GM19438 (cell line): ENCODE data around the gene CCDC102B.
"Not testable (repeated sequence)": the region's sequence is repeated elsewhere in the genome, so short reads cannot be mapped to it uniquely, and the experiment has no call there.

Source experiments
- ATAC-seq: cut with Tn5 transposase; IDR thresholded peaks from one replicate; pipeline ENCODE4 v1.9.1; 2021; ENCODE audit warnings: low read depth; ENCODE audit not compliant: unreplicated experiment

Gene CCDC102B

GRCh38 chr18:68960355-68960754, 162.5 kb downstream of the CCDC102B start:
- ATAC-seq, result no peak

DNA sequence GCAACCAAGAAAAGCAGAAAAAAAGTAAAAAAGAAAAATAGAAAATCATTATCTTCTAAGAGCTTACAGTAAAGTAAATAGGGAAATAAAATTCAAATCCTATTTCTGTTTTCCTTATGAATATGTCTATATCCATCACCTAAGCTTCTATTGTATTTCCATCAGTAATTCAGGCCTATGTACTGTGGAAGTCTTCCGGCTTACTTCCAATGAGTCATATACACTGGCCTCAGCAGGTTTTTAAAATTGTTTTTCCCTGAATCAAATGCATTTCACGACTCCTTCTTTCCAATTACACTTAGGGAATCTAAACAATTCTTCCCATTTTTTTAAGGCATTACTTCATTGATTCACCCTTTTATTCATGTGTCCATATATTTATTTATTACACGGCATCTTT, 164.7 kb downstream of the CCDC102B start:
- ATAC-seq, result no peak

GRCh38 chr18:68965817-68966216, 167.9 kb downstream of the CCDC102B start:
- no peak for ATAC-seq

DNA sequence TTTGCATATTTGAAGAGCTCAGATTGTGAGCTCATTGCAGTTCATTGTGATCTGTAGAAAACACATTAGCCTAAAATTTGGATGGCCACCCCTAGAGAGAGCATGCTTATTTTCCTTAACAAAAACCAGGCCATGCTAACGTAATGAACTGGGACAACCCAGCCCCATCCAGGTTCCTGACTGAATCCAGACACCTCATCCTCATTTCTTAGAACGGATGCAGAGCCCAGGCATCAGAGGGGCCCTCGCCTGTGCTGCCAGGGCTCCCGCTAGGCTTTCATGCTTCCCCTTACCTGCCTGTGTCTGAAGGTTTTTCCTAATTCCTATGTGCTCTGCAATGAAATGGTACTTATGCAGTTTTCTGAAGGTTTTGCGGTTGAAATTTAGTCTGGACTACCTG, 171.1 kb downstream of the CCDC102B start:
- no peak for ATAC-seq

GRCh38 chr18:68972176-68972575, 174.3 kb downstream of the CCDC102B start:
- ATAC-seq, result no peak

GRCh38 chr18:68979737-68980136, 181.9 kb downstream of the CCDC102B start:
- ATAC-seq, result no peak

- no peak for ATAC-seq
Measured at GRCh38 chr18:68983126-68983525, 185.2 kb downstream of the CCDC102B start.

GRCh38 chr18:68984342-68984741, 186.5 kb downstream of the CCDC102B start:
- ATAC-seq, result no peak

DNA sequence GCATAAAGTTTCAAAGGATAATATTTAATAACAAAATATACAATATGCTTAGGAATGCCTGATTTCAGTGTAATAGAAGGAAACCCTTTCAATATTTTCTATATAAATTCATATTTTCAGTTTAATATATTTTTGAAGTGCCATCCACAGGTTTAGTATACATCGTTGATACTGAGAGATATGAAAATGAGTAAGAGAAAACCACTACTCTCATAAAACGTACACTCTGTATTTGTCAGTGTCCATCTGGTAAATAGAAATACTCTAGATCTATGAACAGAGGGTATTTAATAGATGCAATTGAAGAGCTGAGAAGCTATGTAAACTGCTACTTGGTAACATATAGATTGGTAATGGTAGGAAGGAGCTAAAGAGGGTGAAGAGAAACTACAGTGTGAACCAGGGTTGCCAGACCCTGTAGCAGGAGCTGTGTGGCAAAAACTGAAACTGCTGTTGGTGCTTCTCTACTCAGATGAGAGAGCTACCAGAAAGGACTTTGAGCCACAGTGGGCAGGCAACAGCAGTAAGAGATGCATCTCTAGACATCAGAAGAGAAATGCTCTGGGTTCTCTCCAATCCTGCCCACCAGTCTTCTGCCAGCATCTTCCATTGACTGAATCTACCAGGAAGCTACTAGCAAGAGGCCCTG, 187.4 kb downstream of the CCDC102B start:
- no peak for ATAC-seq

GRCh38 chr18:68991286-68991685, 193.4 kb downstream of the CCDC102B start:
- ATAC-seq, result no peak

DNA sequence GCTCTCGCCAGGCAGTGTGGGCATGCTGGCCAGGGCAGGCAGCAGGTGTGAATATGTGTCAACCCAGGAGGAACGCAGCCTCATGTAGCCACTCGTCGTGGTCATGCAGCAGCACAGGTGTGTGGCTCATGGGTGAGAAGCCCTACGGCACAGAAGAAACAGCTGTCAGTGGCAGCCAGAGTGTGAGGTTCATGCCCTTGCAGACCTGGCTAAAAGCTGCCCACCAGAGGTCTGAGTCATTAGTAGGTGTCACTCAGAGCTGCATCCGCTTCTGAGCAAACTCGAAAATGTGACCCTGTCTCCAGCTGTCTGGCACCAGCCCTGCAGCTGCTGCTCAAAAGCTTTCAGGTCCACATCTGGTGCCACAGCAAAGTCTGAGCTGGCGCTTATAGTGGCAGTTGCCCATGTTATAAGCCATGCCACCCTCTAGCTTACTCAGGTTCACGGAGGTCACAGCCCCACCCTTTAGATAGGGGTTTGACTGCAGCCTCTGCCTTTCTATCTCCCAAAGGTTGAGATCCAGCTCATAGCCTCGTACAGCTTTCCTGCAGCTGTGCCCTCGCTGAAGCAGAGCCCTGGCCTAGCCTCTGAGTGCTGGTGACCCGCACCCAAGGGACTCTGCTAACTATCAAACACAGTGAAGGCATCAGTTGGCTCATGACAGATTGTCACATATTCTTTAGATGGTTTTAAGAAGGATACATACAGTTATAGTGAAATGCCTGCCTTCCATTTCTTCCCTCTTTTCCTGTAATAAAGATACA, 195.0 kb downstream of the CCDC102B start:
- ATAC-seq, result no peak

DNA sequence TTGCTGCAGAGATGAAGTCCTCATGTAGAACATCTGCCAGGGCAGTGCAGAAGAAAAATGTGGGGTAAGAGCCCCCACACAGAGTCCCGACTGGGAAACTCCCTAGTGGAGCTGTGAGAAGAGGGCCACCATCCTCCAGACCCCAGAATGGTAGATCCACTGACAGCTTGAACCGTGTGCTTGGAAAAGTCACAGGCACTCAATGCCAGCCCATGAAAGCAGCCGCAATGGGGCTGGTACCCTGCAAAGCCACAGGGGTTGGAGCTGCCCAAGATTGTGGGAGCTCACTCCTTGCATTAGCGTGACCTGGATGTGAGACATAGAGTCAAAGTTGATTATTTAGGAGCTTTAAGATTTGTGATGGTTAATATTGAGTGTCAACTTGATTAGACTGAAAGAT, 197.8 kb downstream of the CCDC102B start:
- ATAC-seq, result no peak

- no peak for ATAC-seq
Measured at GRCh38 chr18:68997845-68998244, 200.0 kb downstream of the CCDC102B start.

GRCh38 chr18:69000366-69000765, 202.5 kb downstream of the CCDC102B start:
- ATAC-seq, result no peak

DNA sequence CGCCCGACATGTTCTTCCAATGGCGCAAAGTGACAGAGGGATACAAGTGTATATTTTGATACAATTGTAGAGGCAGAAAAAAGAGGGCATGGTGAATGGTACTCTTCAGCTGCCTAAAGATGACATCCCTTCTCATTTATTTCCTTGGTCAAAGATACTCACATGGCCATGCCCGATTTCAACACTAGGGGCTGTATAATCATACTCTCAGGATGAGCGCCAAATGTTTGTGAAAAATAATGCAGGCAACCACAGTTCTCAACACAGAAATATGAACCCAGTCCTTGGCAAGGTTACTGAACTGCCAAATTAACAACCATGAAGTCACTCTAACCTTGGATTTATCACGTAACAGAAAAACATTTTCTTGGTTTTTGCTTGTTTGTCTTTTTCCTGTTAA, 204.4 kb downstream of the CCDC102B start:
- no peak for ATAC-seq

- not testable (repeated sequence) for ATAC-seq
Measured at GRCh38 chr18:69006212-69006611, 208.3 kb downstream of the CCDC102B start.

- no peak for ATAC-seq
Measured at GRCh38 chr18:69008538-69008937, 210.7 kb downstream of the CCDC102B start.

DNA sequence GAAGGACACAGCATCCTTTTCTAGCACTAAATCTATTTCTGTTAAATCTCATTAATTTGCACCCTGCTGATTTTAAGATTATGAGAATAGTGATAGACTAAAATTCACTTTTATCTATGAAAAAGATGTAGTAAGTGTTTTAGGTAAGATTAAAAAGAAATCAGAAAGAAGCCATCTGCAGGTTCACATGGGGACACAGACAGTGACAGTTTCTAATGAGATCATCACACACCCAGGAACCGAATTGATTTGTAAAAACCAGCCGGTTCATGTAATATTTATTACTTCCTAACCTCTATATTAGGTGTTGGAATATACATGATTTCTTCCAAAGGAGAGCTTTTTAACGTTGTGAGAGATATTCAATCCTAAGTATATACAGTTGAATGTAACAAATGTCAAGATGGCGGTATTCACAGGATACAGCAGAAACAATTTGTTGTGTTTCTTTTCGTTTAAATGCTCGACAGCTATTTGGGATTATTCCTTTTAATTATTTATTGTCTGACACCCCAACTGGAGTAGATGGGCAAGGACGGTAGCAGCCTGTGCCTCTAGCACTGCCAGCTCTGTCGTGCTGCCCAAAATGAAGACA, 223.4 kb downstream of the CCDC102B start:
- ATAC-seq, result no peak

DNA sequence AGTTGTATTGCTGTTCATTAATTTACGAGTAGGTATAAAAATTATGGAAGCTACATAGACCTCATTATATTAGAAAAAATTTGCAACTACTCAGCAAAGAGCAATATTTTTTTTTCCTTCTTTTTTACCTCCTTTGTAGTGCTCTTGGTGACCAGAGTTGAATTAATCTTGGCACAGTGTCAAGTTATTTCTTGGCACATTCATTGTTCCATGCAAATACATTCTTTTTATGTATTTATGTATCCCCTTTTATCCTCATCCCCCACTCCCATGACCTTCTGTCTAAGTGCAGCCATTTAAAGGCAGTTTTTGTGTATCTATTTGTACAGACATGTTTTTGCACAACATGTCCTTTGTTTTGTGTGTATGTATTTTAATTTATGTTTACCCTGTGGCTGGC, 224.5 kb downstream of the CCDC102B start:
- no peak for ATAC-seq

- no peak for ATAC-seq
Measured at GRCh38 chr18:69031571-69031970, 233.7 kb downstream of the CCDC102B start.

DNA sequence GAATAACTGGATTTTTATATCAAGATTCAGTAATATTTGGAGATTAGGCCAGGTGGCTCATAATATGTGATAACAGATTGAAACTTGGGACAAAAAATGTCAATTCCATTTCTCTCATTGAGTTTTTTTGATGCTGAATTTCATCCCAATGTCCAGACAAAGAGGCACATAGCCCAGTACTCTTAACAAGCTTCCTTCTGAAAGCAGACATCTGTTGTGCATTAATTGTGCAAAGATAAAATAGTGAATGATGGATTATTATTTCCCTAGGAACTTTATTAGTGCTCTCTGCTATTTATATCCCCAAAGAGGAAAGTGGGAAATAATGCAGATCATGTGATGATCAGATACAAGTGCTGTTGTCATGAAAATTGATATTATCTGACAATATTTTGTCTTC, 234.1 kb downstream of the CCDC102B start:
- no peak for ATAC-seq

DNA sequence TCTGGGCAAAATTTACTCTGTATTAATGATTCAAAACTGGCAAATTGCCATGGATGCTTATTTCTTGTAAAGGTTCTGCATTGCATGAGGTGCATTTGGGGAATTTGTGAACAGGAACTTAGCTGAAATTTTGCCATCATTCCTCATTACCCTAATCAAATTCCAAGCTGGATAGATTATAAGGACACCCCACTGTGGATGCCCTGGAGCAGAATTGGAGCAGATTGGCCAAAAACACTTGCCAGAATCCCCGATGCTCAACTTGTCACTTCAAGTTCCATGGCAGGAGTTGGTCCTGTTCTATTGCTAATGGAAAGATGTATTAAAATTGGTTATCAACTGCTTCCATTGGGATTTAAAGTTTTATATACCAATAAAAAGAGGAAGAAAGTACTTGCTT, 237.9 kb downstream of the CCDC102B start:
- ATAC-seq, result no peak
